Right lobe of liver (tissue), 6 donors: ENCODE measurements around the gene ST14. TPM values are rescaled to one million over a fixed set of nuclear protein-coding genes. Genes with fewer than 3 reads are reported as not detected.

Experiments used
- ATAC-seq, 4 donors: fragments of 200-7000 bp; cut with Tn5 transposase; one replicate each; pipeline ENCODE4 v1.9.1; 2020; ENCODE audit warnings: mild to moderate bottlenecking in 4 of 4, moderate library complexity in 4 of 4
- DNase-seq, 3 donors: peaks; one replicate each; pipeline ENCODE4 v3.0.0-alpha.2; 2020
- H3K27ac ChIP-seq, 3 donors: fragments of 200-600 bp; one replicate each; pipeline ENCODE4 v1.8.0; 2022
- H3K27me3 ChIP-seq, 2 donors: fragments of 200-600 bp; one replicate each; pipeline ENCODE4 v1.8.0; 2022
- H3K36me3 ChIP-seq, 4 donors: fragments of 200-600 bp; sonication (generic) in 1 of 4; one replicate each; pipeline versions ENCODE4 v1.5.1 to v1.8.0; 2017 to 2022; ENCODE audit warnings: control low read depth in 1 of 4
- H3K4me1 ChIP-seq, 4 donors: fragments of 200-600 bp; sonication (generic) in 1 of 4; one replicate each; pipeline versions ENCODE4 v1.5.1 to v1.8.0; 2017 to 2022; ENCODE audit warnings: control low read depth in 1 of 4
- H3K4me3 ChIP-seq, 3 donors: fragments of 200-600 bp; one replicate each; pipeline ENCODE4 v1.8.0; 2022
- H3K9me3 ChIP-seq, 4 donors: fragments of 200-600 bp; sonication (generic) in 1 of 4; one replicate each; pipeline versions ENCODE4 v1.5.1 to v1.8.0; 2017 to 2022; ENCODE audit warnings: control low read depth in 1 of 4
- CTCF ChIP-seq, 4 donors: fragments of 200-600 bp in 3 of 4; fragments of 450-650 bp in 1 of 4; IDR thresholded peaks; one replicate each; pipeline versions ENCODE4 v1.5.1 to v1.8.0; 2016 to 2022; ENCODE audit warnings: antibody characterized with exemption in 4 of 4, mild to moderate bottlenecking in 2 of 4
- POLR2A ChIP-seq: fragments of 450-650 bp; IDR thresholded peaks from one replicate; pipeline ENCODE4 v1.6.1; 2017; ENCODE audit warnings: antibody characterized with exemption, mild to moderate bottlenecking
- WGBS: methylation state at CpG from one replicate; pipeline ENCODE4 v1.1.6; 2018; ENCODE audit warnings: low coverage, low lambda C conversion rate; ENCODE audit not compliant: insufficient coverage; ENCODE audit errors: missing lambda C conversion rate; 5-methylcytosine and 5-hydroxymethylcytosine counted together
- intact Hi-C, 2 donors: fragments of 100-400 bp; cut with DNase I; formaldehyde crosslinking; loops; one replicate each; pipeline versions ENCODE4 v1.11.2 to v1.14.1; 2022
- total RNA-seq, 6 experiments: library from RNA; depleted of rRNA in 2 of 6; stranded (reverse); fragments of >200 nt in 2 of 6; fragmentation: NEBNext Ultra II Directional in 3 of 6; extraction: Animal tissue kit (Norgen Biotek cat#: 25700) in 3 of 6; gene quantifications; one replicate each; pipeline versions ENCODE4 v1.1.0 to v1.2.4, GENCODE V29; 2016 to 2023
- donor health status: DM: no; HTN: yes; CAD: no.
- donor health status: DM: no; HTN: no; CAD: no.
- donor health status: DM: no; HTN: no; CAD: no.
- donor health status: DM: no; HTN: yes; CAD: no.
- donor health status: DM: no; HTN: yes; CAD: no.

Gene ST14
- total RNA-seq, 6 experiments from 2014 or later: 2.5 to 16.7 (median 10.8) TPM

DNA sequence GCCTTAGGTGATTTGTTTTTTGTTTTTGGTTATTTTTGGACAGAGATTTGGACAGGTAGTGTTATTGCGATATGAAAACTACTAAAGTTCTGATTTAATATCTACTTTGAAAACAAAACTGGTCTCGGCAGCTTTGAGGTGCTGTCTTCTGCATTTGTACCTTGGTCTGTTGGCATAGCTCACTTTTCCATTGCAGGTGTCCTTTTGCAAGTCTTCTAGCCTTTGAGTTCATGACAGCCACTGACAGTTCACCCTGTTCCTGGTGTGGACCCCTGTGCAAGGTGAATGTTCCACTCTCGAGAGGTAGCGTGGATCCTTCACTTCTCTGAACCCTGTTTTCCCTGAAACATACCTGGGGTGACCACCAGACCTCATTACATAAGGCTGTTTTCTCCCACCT, 44.9 kb upstream of the ST14 start:
- DNase-seq (peak in 1 of 3 donors; percentile 83), ATAC-seq (peak; percentile 66 to 87 (median 83))
- Histone ChIP-seq H3K27ac (peak overlapping the region in 2 of 3 donors; percentile 78 to 82), H3K27me3 (no peaks in the 10 kb centered on the region), H3K36me3 (peaks cover 0 to 31% (median 10%) of the 10 kb centered on the region in 4 donors), H3K4me1 (peaks cover 0 to 46% (median 16%) of the 10 kb centered on the region in 4 donors), H3K9me3 (no peaks in the 10 kb centered on the region), H3K4me3 (peak overlapping the region in 2 of 3 donors; percentile 9 to 31)
- no peak for TF ChIP-seq POLR2A
- TF ChIP-seq CTCF (IDR thresholded peaks at IDR 0.05): no peak
- WGBS: 34% methylated on average over 2 of the region's 4 CpGs
- intact Hi-C loops: no loop called here

DNA sequence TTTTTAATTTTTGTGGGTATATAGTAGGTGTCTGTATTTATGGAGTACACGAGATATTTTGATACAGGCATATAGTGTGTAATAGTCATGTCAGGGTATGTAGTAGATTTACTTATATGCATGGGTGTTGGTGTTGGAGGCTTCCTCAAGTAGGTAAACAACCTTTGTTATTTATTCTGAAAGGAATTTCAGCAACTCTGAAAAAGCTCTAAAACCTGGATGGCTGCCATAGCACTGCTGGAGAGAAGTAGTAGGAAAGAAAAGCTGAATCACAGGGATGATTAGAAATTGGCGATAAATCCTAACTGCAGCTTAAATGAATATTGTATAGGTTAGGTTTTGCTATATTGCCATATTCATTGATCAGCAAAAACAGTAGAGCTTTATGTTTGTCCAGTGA, 44.4 kb upstream of the ST14 start:
- TF ChIP-seq CTCF (IDR thresholded peaks at IDR 0.05): no peak
- no peak for TF ChIP-seq POLR2A
- H3K36me3 ChIP-seq: peaks cover 0 to 26% (median 10%) of the 10 kb centered on the region in 4 donors
- 22% methylated on average over 2 of the region's 2 CpGs for WGBS
- peak overlapping the region in 1 of 3 donors; percentile 31 for H3K4me3 ChIP-seq
- DNase-seq (peak in 1 of 3 donors; percentile 69), ATAC-seq (peak; percentile 48 to 76 (median 72))
- peak overlapping the region in 2 of 3 donors; percentile 78 to 82 for H3K27ac ChIP-seq
- no peaks in the 10 kb centered on the region for H3K27me3 ChIP-seq
- intact Hi-C loops: no loop called here
- H3K4me1 ChIP-seq: peaks cover 0 to 50% (median 18%) of the 10 kb centered on the region in 4 donors
- H3K9me3 ChIP-seq: no peaks in the 10 kb centered on the region

DNA sequence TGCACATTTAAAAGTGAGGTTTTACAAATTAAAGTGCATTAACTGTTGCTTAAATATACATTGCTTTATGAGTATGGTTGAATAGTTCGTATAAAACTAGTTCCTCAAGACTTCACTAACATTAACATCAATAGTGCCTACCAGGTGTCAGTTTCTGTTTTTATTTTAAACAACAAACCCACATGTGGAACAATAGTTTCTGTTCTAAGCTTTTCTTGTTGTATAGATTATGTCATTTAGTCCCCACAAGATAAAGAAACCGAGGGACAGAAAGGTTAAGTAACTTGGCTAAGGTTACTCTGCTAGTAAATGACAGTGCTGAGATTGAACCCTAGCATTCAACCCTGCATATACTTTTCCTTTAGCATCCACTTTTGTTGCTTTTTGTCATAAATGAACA, 41.4 kb upstream of the ST14 start:
- TF ChIP-seq POLR2A (no peak), CTCF (IDR thresholded peaks at IDR 0.05) (no peak)
- H3K9me3 ChIP-seq: no peaks in the 10 kb centered on the region
- DNase-seq (no peak), ATAC-seq (no peak)
- H3K4me1 ChIP-seq: peaks cover 0 to 55% (median 21%) of the 10 kb centered on the region in 4 donors
- H3K27me3 ChIP-seq: no peaks in the 10 kb centered on the region
- 50% methylated on average over 2 of the region's 2 CpGs for WGBS
- H3K4me3 ChIP-seq: no peak overlapping the region
- peaks cover 0 to 13% (median 3%) of the 10 kb centered on the region in 4 donors for H3K36me3 ChIP-seq
- H3K27ac ChIP-seq: peak overlapping the region in 1 of 3 donors; percentile 24
- intact Hi-C loops: no loop called here

DNA sequence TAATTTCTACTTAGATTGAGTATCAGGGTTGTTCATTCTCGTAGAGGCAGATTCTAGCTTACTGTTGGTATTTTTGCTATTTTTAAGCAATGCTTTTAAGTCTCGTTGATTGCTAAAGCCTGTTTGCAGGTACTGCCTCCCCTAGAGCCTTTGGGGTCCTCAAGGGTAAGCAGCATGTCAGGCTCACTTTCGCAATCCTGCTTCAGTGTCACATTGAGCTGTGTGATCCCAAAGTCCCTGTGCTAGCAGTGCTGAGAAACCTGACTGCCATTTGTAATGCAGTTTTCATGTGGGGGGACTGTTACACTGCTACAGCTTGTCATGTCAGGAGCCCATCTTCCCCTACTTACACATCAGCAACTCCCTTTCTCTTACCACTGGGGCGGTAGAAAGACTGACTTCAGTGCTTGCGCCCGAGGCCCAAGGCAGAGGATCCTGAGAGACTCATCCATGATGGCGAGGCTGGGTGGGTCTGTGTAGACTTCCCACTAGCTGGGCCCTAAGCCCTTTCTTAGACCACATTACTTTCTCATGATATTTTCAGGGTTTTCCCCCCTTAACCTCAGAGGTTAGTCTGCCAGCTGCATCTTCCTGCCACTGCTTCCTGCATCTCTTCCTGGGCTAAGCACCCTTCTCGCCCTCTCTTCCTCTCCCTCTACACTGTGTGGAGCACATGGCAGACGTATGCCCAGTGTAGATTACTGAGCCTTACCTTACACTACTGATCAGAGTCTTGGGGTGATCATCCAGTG, 40.8 kb upstream of the ST14 start:
- H3K4me1 ChIP-seq: peaks cover 0 to 55% (median 24%) of the 10 kb centered on the region in 4 donors
- ATAC-seq: no peak

More for the DNA sequence above, 40.8 kb upstream of the ST14 start:
- H3K9me3 ChIP-seq: no peaks in the 10 kb centered on the region
- WGBS: 60% methylated on average over 5 of the region's 9 CpGs
- no peak for TF ChIP-seq POLR2A
- TF ChIP-seq CTCF (IDR thresholded peaks at IDR 0.05): no peak
- H3K27ac ChIP-seq: peak overlapping the region in 1 of 3 donors; percentile 24
- no peak for DNase-seq
- H3K36me3 ChIP-seq: peaks cover 0 to 16% (median 3%) of the 10 kb centered on the region in 4 donors
- no peaks in the 10 kb centered on the region for H3K27me3 ChIP-seq
- intact Hi-C loops: no loop called here
- no peak overlapping the region for H3K4me3 ChIP-seq
